ENCODE data around the gene FKBP5. TPM values are rescaled to one million over a fixed set of nuclear protein-coding genes. Genes with fewer than 3 reads are reported as not detected.
A peak's percentile ranks its signal among the peaks of the same experiment; 100 is the strongest.

FKBP5 gene
- total and polyA plus RNA-seq, 12 donors, result 19.7 to 234 (median 119) TPM

- Histone ChIP-seq H3K36me3 (replicated peaks in 1 of 2) (no peaks in the 10 kb centered on the region), H3K9me3 (replicated peaks in 1 of 3) (no peaks in the 10 kb centered on the region), H3K27ac (peak overlapping the region; percentile 91 to 100 (median 98)), H3K4me1 (replicated peaks in 1 of 2) (peaks cover 61 to 92% of the 10 kb centered on the region in 2 donors), H3K4me3 (no peak overlapping the region), H3K27me3 (no peaks in the 10 kb centered on the region)
- intact Hi-C loops (cut with DNase I), result loop anchor here in 1 of 2 donors (5.0 kb wide), 1 partner anchor 39 kb away; the partner anchor contains the start of gene FKBP5
- TF ChIP-seq POLR2A (IDR thresholded peaks at IDR 0.05) (peak; percentile 18 to 51), CTCF (IDR thresholded peaks at IDR 0.05) (no peak)
- DNase-seq, result peak in 6 of 7 donors; percentile 62 to 89 (median 78)
- 37 to 50% (median 48%) methylated on average over 9 to 11 of the region's 11 CpGs for WGBS, 4 donors
Measured at GRCh38 chr6:35725721-35726438, 37.2 kb upstream of the FKBP5 start.

DNA sequence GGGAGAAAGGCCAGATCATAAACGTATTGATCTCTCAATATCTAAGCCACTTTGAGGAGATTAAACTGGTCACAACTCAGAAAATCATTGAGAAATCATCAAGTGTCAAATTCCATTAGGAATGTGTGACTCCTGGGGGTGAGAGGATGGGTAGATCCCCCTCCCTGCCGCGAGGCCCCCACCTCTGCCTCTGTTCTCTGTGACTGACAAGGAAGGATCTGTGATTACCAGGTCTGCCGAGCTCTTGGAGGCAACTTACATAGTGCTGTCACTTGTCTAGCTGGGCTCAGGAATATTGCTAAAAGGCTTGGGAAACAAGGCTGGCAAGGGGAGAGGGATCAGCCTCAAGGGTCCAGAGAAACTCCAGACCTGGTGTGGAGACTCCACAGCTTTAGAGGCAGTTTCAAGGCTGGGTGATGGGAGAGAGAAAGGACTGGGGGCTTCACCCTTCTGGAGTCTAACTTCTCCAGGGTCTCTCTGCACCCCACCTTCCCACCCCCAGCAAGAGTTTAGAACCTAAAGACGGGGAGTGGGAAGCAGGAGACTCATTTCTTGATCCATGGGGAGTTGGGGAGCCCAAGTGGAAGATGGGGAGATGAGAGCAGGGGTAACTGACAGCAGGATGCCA, 36.5 kb upstream of the FKBP5 start:
- intact Hi-C loops (cut with DNase I), result loop anchor here in 1 of 2 donors (5.0 kb wide), 1 partner anchor 38 kb away; the partner anchor contains the start of gene FKBP5
- Histone ChIP-seq H3K36me3 (replicated peaks in 1 of 2) (no peaks in the 10 kb centered on the region), H3K4me3 (no peak overlapping the region), H3K4me1 (replicated peaks in 1 of 2) (peaks cover 54 to 92% of the 10 kb centered on the region in 2 donors), H3K27ac (peak overlapping the region in 4 of 5 donors; percentile 98 to 100 (median 98)), H3K9me3 (replicated peaks in 1 of 3) (no peaks in the 10 kb centered on the region), H3K27me3 (no peaks in the 10 kb centered on the region)
- DNase-seq, result no peak
- 63 to 86% (median 68%) methylated on average over 2 to 5 of the region's 5 CpGs for WGBS, 4 donors
- TF ChIP-seq CTCF (IDR thresholded peaks at IDR 0.05), result no peak
- TF ChIP-seq POLR2A (IDR thresholded peaks at IDR 0.05), result no peak

- no peak overlapping the region for H3K4me3 ChIP-seq
- intact Hi-C loops (cut with DNase I), result no loop called here
- H3K4me1 ChIP-seq (replicated peaks in 1 of 2), result peaks cover 55 to 92% of the 10 kb centered on the region in 2 donors
- no peaks in the 10 kb centered on the region for H3K36me3 ChIP-seq (replicated peaks in 1 of 2)
- H3K27me3 ChIP-seq, result no peaks in the 10 kb centered on the region
- DNase-seq, result no peak
- 82 to 97% (median 87%) methylated on average over 2 of the region's 2 CpGs for WGBS, 4 donors
- H3K9me3 ChIP-seq (replicated peaks in 1 of 3), result no peaks in the 10 kb centered on the region
- TF ChIP-seq CTCF (IDR thresholded peaks at IDR 0.05) (no peak), POLR2A (IDR thresholded peaks at IDR 0.05) (no peak)
- H3K27ac ChIP-seq, result peak overlapping the region in 4 of 5 donors; percentile 98 to 100 (median 98)
Measured at GRCh38 chr6:35724471-35724870, 35.8 kb upstream of the FKBP5 start.

DNA sequence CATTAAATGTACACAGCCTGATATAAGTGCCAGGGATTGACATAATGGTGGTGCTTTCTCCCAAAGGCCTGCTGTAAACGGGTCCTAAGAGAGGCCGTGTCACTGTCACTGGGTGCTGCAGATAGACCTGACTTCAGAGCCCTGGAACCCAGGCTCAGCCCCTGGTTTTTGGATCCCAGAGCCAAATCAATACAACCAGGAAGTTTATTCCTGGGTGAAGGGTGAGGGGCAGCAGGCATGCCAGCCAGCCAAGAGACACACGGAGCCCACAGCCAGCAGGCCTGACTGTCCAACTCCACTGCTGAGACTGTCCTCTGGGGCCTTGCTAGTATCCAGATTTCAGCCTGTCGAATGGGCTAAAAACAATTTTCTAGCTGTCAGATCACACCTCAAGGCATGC, 35.3 kb upstream of the FKBP5 start:
- Histone ChIP-seq H3K4me1 (replicated peaks in 1 of 2) (peaks cover 55 to 92% of the 10 kb centered on the region in 2 donors), H3K27ac (peak overlapping the region in 4 of 5 donors; percentile 66 to 100 (median 98)), H3K9me3 (replicated peaks in 1 of 3) (no peaks in the 10 kb centered on the region), H3K27me3 (no peaks in the 10 kb centered on the region), H3K4me3 (no peak overlapping the region), H3K36me3 (replicated peaks in 1 of 2) (no peaks in the 10 kb centered on the region)
- intact Hi-C loops (cut with DNase I), result no loop called here
- no peak for TF ChIP-seq POLR2A (IDR thresholded peaks at IDR 0.05)
- no peak for TF ChIP-seq CTCF (IDR thresholded peaks at IDR 0.05)
- WGBS, 4 donors, result 78 to 96% (median 89%) methylated on average over 2 to 4 of the region's 4 CpGs
- DNase-seq, result no peak

Data from adrenal gland (tissue), 12 donors.